WTC11 (cell line): ENCODE results near the gene VPS52.

ENCODE experiments used
- ATF1 ChIP-seq: sonication (generic); formaldehyde crosslinking; IDR thresholded peaks from 2 replicates; pipeline ENCODE4 v1.8.1; 2023; ENCODE audit warnings: mild to moderate bottlenecking, moderate library complexity, missing genetic modification reagents
- CREM ChIP-seq: sonication (generic); formaldehyde crosslinking; IDR thresholded peaks from 2 replicates; pipeline ENCODE4 v1.8.1; 2022; ENCODE audit warnings: mild to moderate bottlenecking, missing genetic modification reagents, moderate library complexity
- CTCF ChIP-seq: fragments of 200-600 bp; IDR thresholded peaks from 2 replicates; pipeline ENCODE4 v1.8.0; 2022; ENCODE audit warnings: antibody characterized with exemption
- ZNF121 ChIP-seq: sonication (generic); formaldehyde crosslinking; IDR thresholded peaks from 2 replicates; pipeline ENCODE4 v1.8.0; 2023; ENCODE audit warnings: missing genetic modification reagents
- ZNF416 ChIP-seq: fragments of 250-450 bp; sonication (Bioruptor Pico); IDR thresholded peaks from 2 replicates; pipeline ENCODE4 v1.9.0; 2021; ENCODE audit warnings: mild to moderate bottlenecking, inconsistent platforms
- ZNF423 ChIP-seq: fragments of 250-450 bp; sonication (Bioruptor Pico); IDR thresholded peaks from 2 replicates; pipeline ENCODE4 v2.1.2; 2022; ENCODE audit warnings: mild to moderate bottlenecking, moderate library complexity
- TF ChIP-seq, protein P1 (sequence below): fragments of 250-450 bp; sonication (Bioruptor Pico); IDR thresholded peaks from 2 replicates; pipeline ENCODE4 v1.8.0; 2021; ENCODE audit warnings: mild to moderate bottlenecking

GRCh38 chr6:33313709-33314514 lies 42.2 kb upstream of the VPS52 start, which contains the start of gene TAPBP:
- TF ChIP-seq CTCF (no peak), ZNF121 (CRISPR knock-in tag) (no peak), ZNF423 (CRISPR knock-in tag) (no peak), ZNF416 (CRISPR knock-in tag) (no peak), CREM (CRISPR knock-in tag) (no peak), ATF1 (no peak)
- TF ChIP-seq, protein P1, sequence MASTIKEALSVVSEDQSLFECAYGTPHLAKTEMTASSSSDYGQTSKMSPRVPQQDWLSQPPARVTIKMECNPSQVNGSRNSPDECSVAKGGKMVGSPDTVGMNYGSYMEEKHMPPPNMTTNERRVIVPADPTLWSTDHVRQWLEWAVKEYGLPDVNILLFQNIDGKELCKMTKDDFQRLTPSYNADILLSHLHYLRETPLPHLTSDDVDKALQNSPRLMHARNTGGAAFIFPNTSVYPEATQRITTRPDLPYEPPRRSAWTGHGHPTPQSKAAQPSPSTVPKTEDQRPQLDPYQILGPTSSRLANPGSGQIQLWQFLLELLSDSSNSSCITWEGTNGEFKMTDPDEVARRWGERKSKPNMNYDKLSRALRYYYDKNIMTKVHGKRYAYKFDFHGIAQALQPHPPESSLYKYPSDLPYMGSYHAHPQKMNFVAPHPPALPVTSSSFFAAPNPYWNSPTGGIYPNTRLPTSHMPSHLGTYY (CRISPR knock-in tag) = no peak
